EH (cell line): ENCODE measurements around the gene ZMAT5.

ENCODE experiments used
- DNase-seq: peaks from one replicate; pipeline ENCODE4 v3.0.0-alpha.2; 2015; ENCODE audit warnings: low read depth

ZMAT5 gene

DNA sequence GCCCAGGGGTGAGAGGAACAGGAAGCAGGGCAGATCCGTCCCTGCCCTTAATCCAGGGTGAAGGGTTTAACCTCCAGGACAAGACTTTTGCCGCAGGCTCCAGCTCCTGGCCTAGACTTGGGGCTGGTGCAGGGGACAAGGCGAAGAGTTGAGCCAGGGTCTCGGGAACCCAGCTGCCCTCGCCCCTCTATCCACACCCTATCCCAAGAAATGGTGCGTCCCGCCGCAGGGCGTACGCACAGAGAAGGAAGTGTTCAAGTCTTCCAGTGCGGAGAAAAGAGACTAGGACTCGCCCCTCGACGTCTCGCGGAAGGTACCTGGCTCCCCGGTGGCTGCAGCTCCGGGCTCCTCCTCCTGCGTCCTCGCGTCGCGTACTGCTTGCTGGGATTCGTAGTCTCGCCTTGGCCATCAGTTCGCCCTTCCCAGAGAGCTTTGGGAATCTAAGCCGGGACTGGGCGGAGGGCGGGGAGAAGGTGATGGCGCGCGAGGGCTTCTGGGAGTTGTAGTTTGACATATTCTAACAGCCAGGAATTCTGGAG is at the start of gene ZMAT5:
Gene ZMAT5, minus strand, starts transcription at position 376 of the 539 bp plus-strand sequence. CDS start 18,463 bp downstream, outside the sequence.
- peak; percentile 98 for DNase-seq

GRCh38 chr22:29816539-29816938 is 49.7 kb upstream of the ZMAT5 start:
- DNase-seq, result no peak

DNA sequence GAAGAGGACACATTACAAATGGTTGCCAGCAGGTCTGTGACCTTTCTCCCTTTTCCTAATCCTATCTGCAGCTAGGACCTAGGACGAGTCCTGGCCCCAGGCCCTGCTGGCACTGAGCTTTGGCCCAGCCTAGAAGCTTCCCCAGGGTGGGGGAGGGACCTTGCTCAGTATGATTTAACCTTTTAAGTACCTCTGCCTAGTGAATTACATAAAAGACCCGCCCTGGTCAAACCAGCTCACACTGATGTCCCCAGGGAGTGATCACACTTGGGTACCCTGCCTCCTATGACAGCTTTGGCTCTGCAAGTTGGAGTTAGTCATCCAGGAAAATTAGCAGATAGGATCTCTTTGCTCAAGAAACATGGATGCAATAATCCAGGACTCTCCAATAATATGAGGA is 49.3 kb upstream of the ZMAT5 start:
- no peak for DNase-seq

DNA sequence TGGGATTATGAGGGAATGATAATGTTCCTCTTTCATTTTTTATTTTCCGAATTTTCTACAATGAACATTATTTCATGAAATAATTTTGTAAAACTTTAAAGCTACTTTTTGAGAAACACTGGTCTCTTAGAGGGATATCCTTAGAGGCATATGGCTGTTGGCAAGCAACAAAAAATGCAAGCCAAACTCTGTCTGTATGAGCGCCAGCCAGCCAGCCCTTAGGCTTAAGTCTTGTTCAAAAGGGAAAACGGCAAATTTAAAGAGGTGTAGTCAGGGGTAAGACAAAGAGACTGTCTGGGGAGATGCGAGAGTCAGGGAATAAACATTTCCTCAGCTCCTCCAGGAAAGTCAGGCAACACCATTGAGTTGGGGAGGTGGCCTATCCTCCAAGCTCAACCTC is 48.8 kb upstream of the ZMAT5 start:
- DNase-seq, result no peak

GRCh38 chr22:29814003-29814402 is 47.2 kb upstream of the ZMAT5 start:
- no peak for DNase-seq

- no peak for DNase-seq
Measured at GRCh38 chr22:29813563-29813962, 46.8 kb upstream of the ZMAT5 start.

GRCh38 chr22:29813126-29813525 is 46.3 kb upstream of the ZMAT5 start:
- DNase-seq, result no peak

GRCh38 chr22:29811377-29811776 is 44.6 kb upstream of the ZMAT5 start:
- no peak for DNase-seq

DNA sequence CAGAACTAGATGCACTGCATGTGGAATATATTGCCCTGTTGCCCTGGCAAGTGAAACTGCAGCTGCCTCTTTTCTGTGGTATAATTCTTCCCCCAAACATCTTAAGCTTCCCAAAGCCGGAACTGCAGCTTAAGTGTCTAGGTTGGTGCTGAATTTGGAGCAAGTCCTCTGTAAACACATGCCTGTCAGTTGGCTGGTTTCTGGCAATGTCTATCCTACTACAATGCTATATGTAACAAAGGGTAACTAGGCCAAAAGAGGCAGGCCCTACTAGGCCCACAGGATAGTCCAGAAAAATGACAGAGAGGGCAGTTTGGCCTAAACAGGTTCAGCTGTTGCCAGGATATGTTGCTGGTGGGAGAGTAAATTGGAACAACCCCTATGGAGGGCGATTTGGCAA is 43.4 kb upstream of the ZMAT5 start:
- DNase-seq, result no peak

- no peak for DNase-seq
Measured at GRCh38 chr22:29806196-29806595, 39.4 kb upstream of the ZMAT5 start.

DNA sequence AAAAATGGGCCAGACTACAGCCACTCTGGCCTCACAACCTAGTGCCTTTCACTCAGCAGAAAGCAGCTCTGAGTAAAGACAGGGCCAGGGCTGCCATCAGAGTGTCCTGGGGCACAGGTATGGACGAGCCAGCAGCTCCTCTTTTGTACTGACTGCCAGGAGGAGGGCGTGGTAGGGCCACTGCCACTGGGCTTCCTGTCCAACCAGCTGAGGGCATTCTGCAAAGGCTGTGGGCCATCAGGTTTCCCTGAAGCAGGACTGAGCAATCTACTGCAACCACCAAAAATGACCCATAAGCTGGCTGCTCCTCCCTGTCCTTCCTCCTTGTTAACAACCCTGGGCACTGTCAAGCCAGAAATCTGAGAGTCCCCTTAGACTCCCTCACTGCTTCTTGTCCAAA is 38.2 kb upstream of the ZMAT5 start:
- DNase-seq, result no peak

GRCh38 chr22:29803190-29803589 is 36.4 kb upstream of the ZMAT5 start:
- DNase-seq, result no peak

DNA sequence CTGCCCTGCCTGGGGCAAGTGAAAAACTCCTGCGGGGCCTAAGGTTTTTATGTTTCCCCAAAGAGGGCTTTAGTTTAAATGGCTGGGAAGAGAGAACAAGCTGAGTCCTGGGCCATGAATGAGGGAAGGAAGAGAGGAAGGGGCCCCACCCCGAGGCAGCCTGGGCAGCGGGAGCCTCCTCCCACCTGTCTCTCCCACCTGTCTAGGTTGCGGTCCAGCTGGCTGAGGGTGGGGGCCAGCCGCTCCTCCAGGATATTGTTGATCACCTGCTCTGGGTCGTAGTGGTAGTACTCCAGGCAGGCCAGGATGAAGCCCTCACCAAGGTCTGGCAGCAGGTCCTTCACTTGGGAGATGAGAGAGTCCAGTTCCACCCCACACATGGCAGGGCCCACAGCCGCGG is 35.0 kb upstream of the ZMAT5 start:
- DNase-seq, result no peak

DNA sequence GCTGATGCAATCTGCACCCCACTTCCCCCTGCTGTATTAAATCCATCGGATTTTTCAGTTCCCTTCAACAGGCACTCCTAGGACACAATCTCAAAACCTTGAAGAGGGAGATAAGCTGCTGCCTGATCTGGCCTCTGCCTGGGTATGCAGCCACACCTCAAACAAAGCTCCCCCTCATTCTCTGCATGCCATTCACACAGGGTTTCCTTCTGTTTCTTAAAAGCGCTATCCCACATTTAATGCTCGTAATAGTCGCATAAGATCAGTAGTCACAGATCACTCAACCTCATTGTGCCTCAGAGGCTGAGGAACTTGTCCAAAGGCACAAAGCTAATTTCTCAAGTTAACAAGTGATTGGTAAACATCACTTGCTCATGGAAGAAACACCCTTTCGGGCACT is 34.3 kb upstream of the ZMAT5 start:
- DNase-seq, result no peak

DNA sequence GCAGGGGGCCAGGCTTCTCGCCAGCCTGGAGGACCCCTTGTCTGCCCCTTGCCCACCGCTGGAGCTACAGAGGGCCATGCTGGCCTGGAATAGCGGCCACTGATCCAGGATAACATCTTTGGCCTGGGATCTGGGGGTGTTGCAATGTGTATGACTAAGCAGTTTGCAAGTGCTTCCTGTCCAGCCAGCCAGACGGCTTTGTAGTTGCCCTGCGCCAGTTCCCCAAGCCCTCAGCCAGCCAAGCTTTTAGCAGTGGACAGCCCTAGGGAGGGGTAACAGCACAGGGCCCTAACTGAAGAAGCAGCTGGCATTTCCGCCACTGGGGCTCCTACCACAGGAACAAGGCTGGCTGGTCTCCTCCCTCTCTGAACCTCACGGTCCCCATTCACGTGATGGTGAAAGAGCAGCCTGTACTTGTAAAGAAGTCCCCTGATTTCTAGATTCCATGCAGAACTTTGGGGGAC is 32.4 kb upstream of the ZMAT5 start:
- DNase-seq, result peak; percentile 98

- DNase-seq, result no peak
Measured at GRCh38 chr22:29798801-29799200, 32.0 kb upstream of the ZMAT5 start.

GRCh38 chr22:29798318-29798717 is 31.5 kb upstream of the ZMAT5 start:
- DNase-seq, result no peak

- DNase-seq, result no peak
Measured at GRCh38 chr22:29797351-29797750, 30.5 kb upstream of the ZMAT5 start.

GRCh38 chr22:29795663-29796062 is 28.9 kb upstream of the ZMAT5 start:
- DNase-seq, result no peak

GRCh38 chr22:29793396-29793795 is 26.6 kb upstream of the ZMAT5 start:
- DNase-seq, result no peak

GRCh38 chr22:29790061-29790460 is 23.3 kb upstream of the ZMAT5 start:
- no peak for DNase-seq

GRCh38 chr22:29788339-29789279 is 21.8 kb upstream of the ZMAT5 start:
- DNase-seq, result no peak

GRCh38 chr22:29787371-29787980 is 20.7 kb upstream of the ZMAT5 start:
- DNase-seq, result no peak
